Stimulated activated CD8-positive, alpha-beta memory T cell treated with anti-CD3 and anti-CD28 coated beads, Interleukin-7, amount 100 ng/mL, for 24 hours (primary cell): ENCODE data around the gene IL1RAP.

Source experiments
- DNase-seq: peaks from one replicate; pipeline ENCODE4 v3.0.0-alpha.2; 2020; ENCODE audit warnings: low read depth

IL1RAP gene

DNA sequence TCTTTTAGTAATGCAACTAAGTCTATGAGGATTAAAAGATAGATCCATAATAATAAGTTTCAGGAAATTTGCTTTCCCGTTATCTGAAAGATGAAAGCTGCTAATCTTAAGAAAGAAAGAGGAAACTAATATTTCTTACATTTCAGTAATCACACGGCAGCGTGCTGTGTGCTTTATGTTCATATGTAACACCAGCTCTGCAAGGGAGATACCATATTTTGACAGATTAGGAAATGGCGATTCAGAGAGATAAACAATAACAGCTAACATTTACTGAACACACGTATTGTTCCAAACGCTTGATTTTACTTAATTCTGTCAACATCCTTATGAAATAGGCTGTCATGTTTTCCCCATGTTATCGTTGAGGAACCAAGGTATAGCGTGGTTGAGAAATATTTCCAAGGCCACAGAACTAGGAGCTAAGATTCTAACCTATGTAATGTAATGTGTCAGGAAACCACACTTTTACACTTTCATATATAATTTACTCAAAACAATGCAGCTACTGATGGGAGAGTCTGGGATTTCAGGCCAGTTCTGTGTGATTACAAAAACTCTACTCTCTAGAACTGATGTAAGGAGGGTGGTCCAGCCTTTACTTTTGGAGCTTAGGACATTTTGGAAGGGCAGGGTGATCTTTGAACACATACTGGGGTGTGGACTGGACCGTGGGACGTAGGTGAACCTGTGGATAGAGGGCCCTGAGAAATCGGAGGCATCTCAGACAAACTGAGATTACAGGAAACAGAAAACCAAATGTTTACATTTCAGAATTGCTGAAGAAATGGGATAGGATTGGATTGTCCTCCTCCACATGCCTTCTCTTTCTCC lies 100.6 kb downstream of the IL1RAP start:
- no peak for DNase-seq

DNA sequence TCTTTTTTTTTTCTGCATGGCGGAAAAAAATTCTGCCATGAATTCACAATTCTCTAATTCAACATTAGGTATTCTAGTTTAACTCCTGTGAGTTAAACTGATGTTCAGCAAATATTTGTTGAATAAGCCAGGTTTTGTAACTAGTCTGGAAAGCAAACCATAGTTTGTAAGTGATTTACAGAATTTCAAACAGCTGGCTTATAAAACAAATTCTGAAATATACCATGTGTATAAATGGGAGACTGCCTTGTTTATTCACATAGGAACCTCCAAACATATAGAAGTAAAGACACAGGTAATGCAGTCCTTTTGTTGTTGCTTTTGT lies 101.1 kb downstream of the IL1RAP start:
- DNase-seq = no peak

DNA sequence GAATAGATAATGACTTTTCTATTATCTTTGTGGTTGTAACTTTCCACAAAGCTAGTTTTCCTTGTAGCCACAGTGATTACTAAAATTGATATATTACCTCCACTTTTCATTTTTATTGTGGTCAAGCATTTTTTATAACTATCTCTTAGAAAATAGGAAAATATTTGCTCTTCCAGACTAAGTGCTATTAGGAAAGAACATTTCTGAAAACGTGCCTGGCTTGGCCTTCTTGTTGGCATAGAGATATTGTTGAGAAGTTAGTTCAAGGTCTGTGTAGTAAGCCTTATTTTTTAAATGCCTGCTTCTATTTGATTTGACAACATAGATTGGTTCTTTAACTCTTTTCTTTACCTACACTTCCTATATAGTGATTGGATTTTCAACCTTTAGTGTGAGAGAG lies 101.7 kb downstream of the IL1RAP start:
- no peak for DNase-seq

- DNase-seq = no peak
Measured at GRCh38 chr3:190616637-190617036, 102.8 kb downstream of the IL1RAP start.

DNA sequence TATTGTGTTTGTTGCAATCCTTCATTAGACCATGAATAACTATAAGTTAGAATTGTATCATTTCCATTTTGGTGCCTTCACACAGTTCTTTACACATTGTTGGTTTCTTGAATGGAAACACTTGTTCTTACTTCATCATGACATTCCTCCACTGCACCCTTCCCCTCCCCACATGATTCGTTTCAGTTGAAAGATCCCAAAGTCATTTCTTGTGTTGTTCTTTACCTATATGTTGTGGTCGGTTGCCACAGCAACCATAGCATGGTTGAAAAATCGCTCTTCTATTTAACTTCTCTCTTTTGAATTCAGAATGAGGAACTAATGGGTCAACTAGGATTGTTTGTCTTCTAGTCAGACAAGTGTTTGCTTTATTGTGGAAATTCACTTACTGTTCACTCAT lies 103.3 kb downstream of the IL1RAP start:
- DNase-seq = no peak

GRCh38 chr3:190618330-190619030 lies 104.6 kb downstream of the IL1RAP start:
- no peak for DNase-seq

DNA sequence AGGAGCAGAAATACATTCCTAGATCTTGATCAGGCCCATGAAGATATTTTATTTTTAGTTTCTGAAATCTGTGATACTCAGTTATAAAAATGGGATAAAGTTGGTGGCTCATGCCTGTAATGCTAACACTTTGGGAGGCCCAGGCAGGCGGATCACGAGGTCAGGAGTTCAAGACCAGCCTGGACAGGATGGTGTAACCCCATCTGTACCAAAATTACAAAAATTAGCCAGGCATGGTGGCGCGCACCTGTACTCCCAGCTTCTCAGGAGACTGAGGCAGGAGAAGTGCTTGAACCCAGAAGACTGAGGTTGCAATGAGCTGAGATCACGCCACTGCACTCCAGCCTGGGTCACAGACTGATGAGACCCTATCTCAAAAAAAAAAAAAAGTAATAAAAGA lies 105.5 kb downstream of the IL1RAP start:
- no peak for DNase-seq

GRCh38 chr3:190619761-190620160 lies 105.9 kb downstream of the IL1RAP start:
- DNase-seq = no peak

- no peak for DNase-seq
Measured at GRCh38 chr3:190620886-190621608, 107.2 kb downstream of the IL1RAP start.

DNA sequence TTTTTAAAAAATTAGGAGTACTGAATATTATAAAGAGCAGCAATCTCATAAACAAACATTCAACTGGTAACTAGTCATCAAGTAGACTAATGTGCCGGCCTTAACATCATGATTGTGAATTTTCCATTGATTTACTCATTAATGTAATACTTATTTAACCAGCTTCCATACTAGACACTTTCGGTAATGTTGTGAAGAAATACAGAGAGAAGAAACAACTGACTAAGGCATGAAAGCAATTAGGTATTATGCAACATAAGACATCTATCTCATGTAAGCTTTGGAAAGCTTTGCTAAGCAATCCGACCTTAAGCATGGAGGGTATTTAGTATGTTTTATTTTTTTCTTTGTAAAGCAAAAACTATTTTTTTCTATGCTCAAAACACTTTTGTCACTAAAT lies 108.0 kb downstream of the IL1RAP start:
- DNase-seq = no peak

DNA sequence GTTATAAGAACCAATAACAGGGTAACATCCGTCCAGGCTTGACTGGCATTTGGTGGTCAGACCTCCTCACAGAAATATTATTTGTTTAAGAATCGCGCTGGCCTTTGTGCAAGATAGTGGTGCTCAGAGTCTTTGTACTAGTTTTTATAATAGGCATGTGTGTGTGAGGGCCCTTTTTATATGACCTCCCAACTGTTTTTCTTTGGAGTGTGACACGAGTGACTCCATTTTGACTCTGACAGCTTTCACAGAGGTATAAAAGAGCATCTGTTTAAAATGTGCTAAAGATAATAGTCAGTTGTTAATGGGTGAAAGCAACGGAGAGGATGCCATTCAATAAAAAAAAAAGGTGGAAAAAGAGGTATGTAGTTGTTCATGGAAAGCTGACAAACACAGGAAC lies 110.4 kb downstream of the IL1RAP start:
- no peak for DNase-seq

DNA sequence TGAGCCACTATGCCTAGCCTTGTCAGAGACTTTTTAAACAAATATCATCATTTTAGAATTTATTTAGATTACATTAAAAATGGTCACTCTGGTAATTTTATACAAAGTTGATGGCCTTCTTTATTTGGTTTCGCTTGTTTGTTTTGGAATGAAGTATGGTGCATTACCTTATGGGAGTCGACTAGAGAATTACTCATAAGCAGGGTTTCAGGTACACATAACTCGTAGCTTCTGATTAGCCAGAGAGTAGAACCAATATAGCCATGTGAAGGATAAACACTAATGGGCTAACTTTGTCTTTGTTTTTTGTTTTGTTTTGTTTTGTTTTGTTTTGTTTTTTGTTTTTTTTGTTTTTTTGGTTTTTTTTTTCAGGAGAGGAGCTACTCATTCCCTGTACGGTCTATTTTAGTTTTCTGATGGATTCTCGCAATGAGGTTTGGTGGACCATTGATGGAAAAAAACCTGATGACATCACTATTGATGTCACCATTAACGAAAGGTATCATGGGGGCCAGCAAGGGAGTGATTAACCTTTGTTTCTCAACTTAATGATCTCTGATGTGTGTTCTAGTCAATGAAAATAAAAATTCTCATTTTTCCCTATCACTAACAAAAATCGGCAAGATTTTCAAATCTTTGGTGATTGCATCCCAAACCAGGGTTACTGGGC lies 113.2 kb downstream of the IL1RAP start:
- no peak for DNase-seq

- no peak for DNase-seq
Measured at GRCh38 chr3:190629088-190629487, 115.2 kb downstream of the IL1RAP start.

GRCh38 chr3:190631295-190631694 lies 117.4 kb downstream of the IL1RAP start:
- no peak for DNase-seq

GRCh38 chr3:190641564-190641963 lies 127.7 kb downstream of the IL1RAP start:
- DNase-seq = no peak

GRCh38 chr3:190642016-190642415 lies 128.1 kb downstream of the IL1RAP start:
- no peak for DNase-seq

GRCh38 chr3:190644035-190644434 lies 130.2 kb downstream of the IL1RAP start:
- DNase-seq = no peak

DNA sequence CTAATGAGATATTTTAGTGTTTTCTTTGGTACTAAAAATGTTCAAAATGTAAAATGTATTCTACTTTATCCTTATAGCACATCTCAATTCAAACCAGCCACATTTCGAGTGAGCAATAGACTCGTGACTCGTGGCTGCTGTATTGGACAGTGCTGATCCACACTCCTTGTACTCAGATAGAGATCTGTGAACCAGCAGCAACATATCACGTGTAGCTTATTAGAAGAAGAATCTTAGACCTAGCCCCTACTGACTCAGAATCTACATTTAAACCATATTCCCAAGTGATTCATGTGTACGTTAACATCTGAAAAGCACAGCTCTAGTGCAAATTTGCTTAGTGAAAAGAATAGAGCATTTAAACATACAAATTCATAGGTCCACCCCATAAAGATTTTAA lies 130.9 kb downstream of the IL1RAP start:
- DNase-seq = no peak

- DNase-seq = no peak
Measured at GRCh38 chr3:190645932-190646460, 132.1 kb downstream of the IL1RAP start.

- no peak for DNase-seq
Measured at GRCh38 chr3:190646996-190647395, 133.1 kb downstream of the IL1RAP start.

GRCh38 chr3:190655933-190656332 lies 142.0 kb downstream of the IL1RAP start:
- DNase-seq = no peak

DNA sequence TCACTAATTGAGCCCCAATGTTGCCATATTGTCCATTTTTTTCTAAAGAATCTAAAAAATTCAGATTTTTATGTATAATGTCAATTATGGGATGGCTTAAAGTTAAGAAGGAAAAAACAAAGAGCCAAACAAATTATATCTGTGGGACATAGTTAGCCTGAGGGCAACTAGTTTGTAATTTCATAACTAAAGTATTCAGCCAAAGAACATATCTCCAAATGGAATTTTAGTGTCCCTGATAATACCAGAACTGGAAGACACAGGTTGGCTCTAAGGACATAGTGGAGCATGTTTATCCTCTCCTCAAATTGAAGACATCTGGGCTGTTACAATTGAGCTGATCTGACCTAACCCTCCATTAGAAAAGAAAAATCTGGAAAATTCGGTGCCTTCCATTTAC lies 144.2 kb downstream of the IL1RAP start:
- no peak for DNase-seq
